Endothelial cell of umbilical vein (primary cell): ENCODE results near the gene ID1. TPM values are rescaled to one million over a fixed set of nuclear protein-coding genes. Genes with fewer than 3 reads are reported as not detected.

Experiments used
- BruUV-seq: library from RNA; stranded (reverse); fragments of 400-500 nt; replicated peaks from 2 replicates; lab custom pipeline; 2021; lab: Mats Ljungman, UMichigan
- CTCF ChIA-PET: fragments of 300-600, 350-600 bp; sonication (Branson Sonifier 250); formaldehyde crosslinking; loops from one replicate; lab custom pipeline; 2021; ENCODE audit warnings: antibody characterized with exemption, inconsistent platforms; lab: Charles Lee
- POLR2A ChIA-PET: fragments of 300-600, 350-600 bp; sonication (Branson Sonifier 250); formaldehyde crosslinking; loops from one replicate; lab custom pipeline; 2021; ENCODE audit warnings: antibody characterized with exemption, inconsistent platforms; lab: Charles Lee
- DNase-seq: peaks from one replicate; pipeline ENCODE4 v3.0.0-alpha.2; 2011; ENCODE audit warnings: low read depth, low spot score
- FAIRE-seq: peaks from 2 replicates; lab custom pipeline; 2011; peaks lifted over from hg19 to GRCh38; lab: Jason Lieb, UNC
- H2AFZ ChIP-seq: 2 replicates; pipeline ENCODE4 v1.6.0; 2012; ENCODE audit warnings: low read depth, low read length, control low read depth, inconsistent platforms
- H3K27ac ChIP-seq: 2 replicates; pipeline ENCODE4 v1.5.1; 2011; ENCODE audit warnings: low read depth, mild to moderate bottlenecking, control low read depth, low read length, moderate library complexity; ENCODE audit not compliant: insufficient read depth
- H3K27me3 ChIP-seq, 2 experiments: 2 replicates each; pipeline versions ENCODE4 v1.6.0 to v1.6.1; 2011; ENCODE audit warnings: low read length in 2 of 2, mixed read lengths in 1 of 2; ENCODE audit not compliant: control insufficient read depth in 2 of 2, insufficient read depth in 2 of 2
- H3K36me3 ChIP-seq, 2 experiments: 2 replicates in 1 of 2; 3 replicates in 1 of 2; pipeline ENCODE4 v1.5.1; 2011; ENCODE audit warnings: low read length in 2 of 2, mild to moderate bottlenecking in 1 of 2, moderate library complexity in 1 of 2; ENCODE audit not compliant: control insufficient read depth in 2 of 2, insufficient read depth in 2 of 2; ENCODE audit errors: extremely low read depth in 1 of 2
- H3K4me1 ChIP-seq: 3 replicates; pipeline ENCODE4 v1.5.1; 2011; ENCODE audit warnings: mild to moderate bottlenecking, low read length; ENCODE audit not compliant: control insufficient read depth, insufficient read depth; ENCODE audit errors: extremely low read depth
- H3K4me2 ChIP-seq: 2 replicates; pipeline ENCODE4 v1.6.1; 2011; ENCODE audit warnings: low read length, control low read depth, mixed read lengths; ENCODE audit not compliant: insufficient read depth
- H3K4me3 ChIP-seq, 3 experiments: fragments of 200-600 bp in 1 of 3; sonication (generic), shearing (Covaris generic) in 1 of 3; replicated peaks in 1 of 3; 2 replicates each; pipeline ENCODE4 v1.5.1; 2011 to 2016; ENCODE audit warnings: control low read depth in 3 of 3, low read length in 3 of 3, mild to moderate bottlenecking in 2 of 3, inconsistent platforms in 1 of 3, low read depth in 1 of 3, moderate library complexity in 1 of 3; ENCODE audit not compliant: insufficient read depth in 1 of 3
- H3K79me2 ChIP-seq: 2 replicates; pipeline ENCODE4 v1.6.0; 2012; ENCODE audit warnings: low read length, inconsistent platforms; ENCODE audit not compliant: control insufficient read depth, insufficient read depth
- H3K9ac ChIP-seq: replicated peaks from 2 replicates; pipeline ENCODE3; 2011; ENCODE audit warnings: low read length, control low read depth; ENCODE audit not compliant: insufficient read depth; ENCODE audit errors: extremely low read depth
- H3K9me1 ChIP-seq: replicated peaks from 3 replicates; pipeline ENCODE4 v1.6.0; 2011; ENCODE audit warnings: mild to moderate bottlenecking, low read length; ENCODE audit not compliant: control insufficient read depth, insufficient read depth; ENCODE audit errors: extremely low read depth
- H3K9me3 ChIP-seq: replicated peaks from 2 replicates; pipeline ENCODE4 v1.5.1; 2012; ENCODE audit warnings: low read length, inconsistent platforms; ENCODE audit not compliant: control insufficient read depth, insufficient read depth
- H4K20me1 ChIP-seq: replicated peaks from 2 replicates; pipeline ENCODE3; 2011; ENCODE audit warnings: mild to moderate bottlenecking, low read length; ENCODE audit not compliant: control insufficient read depth, insufficient read depth; ENCODE audit errors: extremely low read depth
- CTCF ChIP-seq, 2 donors: IDR thresholded peaks; 1 replicate in 1 of 2; 2 replicates in 1 of 2; pipeline ENCODE4 v1.5.1; 2011; ENCODE audit warnings: low read length in 2 of 2, mild to moderate bottlenecking in 2 of 2, moderate library complexity in 2 of 2, control low read depth in 1 of 2, inconsistent platforms in 1 of 2, low read depth in 1 of 2; ENCODE audit not compliant: insufficient read depth in 1 of 2; ENCODE audit errors: extremely low read depth in 1 of 2
- EZH2 ChIP-seq: IDR thresholded peaks from 2 replicates; pipeline ENCODE4 v1.6.1; 2012; ENCODE audit warnings: borderline replicate concordance, low read depth, mild to moderate bottlenecking, moderate library complexity, low read length, inconsistent platforms; ENCODE audit not compliant: severe bottlenecking
- FOS ChIP-seq: IDR thresholded peaks from 2 replicates; pipeline ENCODE4 v1.6.1; 2011; ENCODE audit warnings: mild to moderate bottlenecking, low read length, moderate library complexity, borderline replicate concordance; ENCODE audit not compliant: insufficient read depth
- GATA2 ChIP-seq: IDR thresholded peaks from 2 replicates; pipeline ENCODE4 v1.7.0; 2011; ENCODE audit warnings: low read depth, mild to moderate bottlenecking, moderate library complexity, mixed read lengths, low read length; ENCODE audit not compliant: insufficient read length, insufficient read depth
- JUN ChIP-seq: IDR thresholded peaks from 2 replicates; pipeline ENCODE4 v1.6.1; 2011; ENCODE audit warnings: borderline replicate concordance, low read depth; ENCODE audit not compliant: insufficient read length, insufficient read depth
- MAX ChIP-seq: IDR thresholded peaks from 2 replicates; pipeline ENCODE4 v1.6.1; 2011; ENCODE audit not compliant: insufficient read depth, insufficient read length
- POLR2A ChIP-seq: IDR thresholded peaks from 2 replicates; pipeline ENCODE4 v1.6.1; 2012; ENCODE audit warnings: low read depth, mild to moderate bottlenecking, control low read depth, low read length
- POLR2AphosphoS5 ChIP-seq: IDR thresholded peaks from 2 replicates; pipeline ENCODE4 v1.6.1; 2012; ENCODE audit warnings: low read depth, mild to moderate bottlenecking, control low read depth, low read length, moderate library complexity; ENCODE audit not compliant: insufficient read depth
- dilution Hi-C: fragments of 300-500 bp; cut with MboI; formaldehyde crosslinking; loops from one replicate; pipeline ENCODE4 v1.15.0; 2019; ENCODE audit warnings: low sequenced_read_pairs; ENCODE audit not compliant: extremely low pct_ligation_motif_present
- intact Hi-C: fragments of 100-400 bp; cut with micrococcal nuclease; formaldehyde crosslinking; loops from one replicate; pipeline ENCODE4 v1.10.0; 2022
- polyA plus RNA-seq, 4 experiments: library from polyadenylated mRNA; depleted of rRNA in 3 of 4; stranded (reverse) in 3 of 4; unstranded in 1 of 4; fragments of >200 nt; gene quantifications; 2 replicates each; pipeline versions ENCODE4 v1.2.1 to v1.2.3, GENCODE V29; 2011 to 2012; ENCODE audit warnings: missing spikeins in 1 of 4
- total RNA-seq: library from RNA; stranded (reverse); gene quantifications from 2 replicates; pipeline ENCODE4 v1.2.3, GENCODE V29; 2021

Gene ID1
- total and polyA plus RNA-seq, 2 donors (not counting 3 experiments of a cell fraction or from before 2014, with no cell fraction given), result 78.9 to 152 TPM

- Histone ChIP-seq H3K27ac (peak overlapping the region; percentile 100), H3K4me3 (no peak overlapping the region), H3K36me3 (peaks cover 11 to 19% of the 10 kb centered on the region in 2 experiments), H3K9me3 (no peaks in the 10 kb centered on the region), H4K20me1 (no peaks in the 10 kb centered on the region), H3K9ac (peak overlapping the region; percentile 92), H3K4me2 (peak overlapping the region; percentile 75), H3K27me3 (no peaks in the 10 kb centered on the region), H3K9me1 (no peaks in the 10 kb centered on the region), H3K79me2 (no peaks in the 10 kb centered on the region), H3K4me1 (peaks cover 35% of the 10 kb centered on the region), H2AFZ (no peak overlapping the region)
- ChIA-PET POLR2A (interaction anchor here (0.5 to 2.0 kb wide), 5 partner anchors 44 to 184 kb away, joined by 3 to 14 read pairs (median 7); partner anchors contain the start of gene ID1), CTCF (interaction anchor here (0.6 to 30.9 kb wide), 24 partner anchors 8 to 166 kb away, joined by 3 to 1817 read pairs (median 4); partner anchors contain the start of genes BCL2L1, HM13 and ID1)
- no peak for TF ChIP-seq CTCF (IDR thresholded peaks at IDR 0.05; ENCODE audit: extremely low read depth in 1 of 2, insufficient read depth in 1 of 2, low read depth in 1 of 2, low read length in 2 of 2)
- no peak for TF ChIP-seq MAX
- peak; percentile 97 for TF ChIP-seq JUN
- peak; percentile 99 for TF ChIP-seq FOS
- no peak for TF ChIP-seq EZH2
- no peak for TF ChIP-seq GATA2
- TF ChIP-seq POLR2AphosphoS5, result peak; percentile 89
- no peak for TF ChIP-seq POLR2A
- no TSS peak for BruUV-seq
- FAIRE-seq (peak; percentile 99), DNase-seq (peak; percentile 92)
- intact Hi-C loops, result loop anchor here (1.0 to 2.0 kb wide), 2 partner anchors 11 to 46 kb away; partner anchors contain the start of gene HM13
- dilution Hi-C loops, result no loop called here
These were observed 44.1 kb upstream of the ID1 start for GRCh38 chr20:31560746-31561598.
